ENCODE measurements around the gene C16orf92.

The C16orf92 gene

GRCh38 chr16:30069611-30070462 is 46.8 kb downstream of the C16orf92 start:
- Histone ChIP-seq H3K9me3 (ENCODE audit: insufficient read depth, low read length) (no peaks in the 10 kb centered on the region), H3K27ac (ENCODE audit: low read depth, low read length) (no peak overlapping the region), H3K9ac (ENCODE audit: low read length) (no peak overlapping the region), H3F3A (ENCODE audit: insufficient read depth) (peaks cover 40% of the 10 kb centered on the region), H3K36me3 (ENCODE audit: low read length) (peaks cover 16% of the 10 kb centered on the region), H2AFZ (ENCODE audit: low read depth, low read length, severe bottlenecking) (no peak overlapping the region), H3K79me2 (ENCODE audit: insufficient read depth, low read length) (peaks cover 27% of the 10 kb centered on the region), H4K20me1 (ENCODE audit: low read depth, low read length) (no peaks in the 10 kb centered on the region; the same call in 1 of the 2 replicates), H3K9me2 (replicated peaks; ENCODE audit: insufficient read depth, low read length) (no peaks in the 10 kb centered on the region), H3K4me3 (ENCODE audit: insufficient read depth, low read length, poor library complexity, severe bottlenecking) (no peak overlapping the region), H3K27me3 (ENCODE audit: low read length) (no peaks in the 10 kb centered on the region), H3K4me2 (ENCODE audit: low read depth, low read length, poor library complexity, severe bottlenecking) (no peak overlapping the region)
- TF ChIP-seq CTCF (IDR thresholded peaks at IDR 0.05; ENCODE audit: insufficient read depth, low read length, poor library complexity, severe bottlenecking): no peak
- TF ChIP-seq EZH2phosphoT487 (conservative IDR thresholded peaks at IDR 0.05; ENCODE audit: low read length): no peak

- peaks cover 26% of the 10 kb centered on the region for H3K79me2 ChIP-seq (ENCODE audit: insufficient read depth, low read length)
- no peaks in the 10 kb centered on the region for H3K9me3 ChIP-seq (ENCODE audit: insufficient read depth, low read length)
- H3F3A ChIP-seq (ENCODE audit: insufficient read depth): peaks cover 47% of the 10 kb centered on the region
- H3K4me2 ChIP-seq (ENCODE audit: low read depth, low read length, poor library complexity, severe bottlenecking): no peak overlapping the region
- no peak overlapping the region for H2AFZ ChIP-seq (ENCODE audit: low read depth, low read length, severe bottlenecking)
- no peaks in the 10 kb centered on the region; the same call in 1 of the 2 replicates for H4K20me1 ChIP-seq (ENCODE audit: low read depth, low read length)
- H3K9ac ChIP-seq (ENCODE audit: low read length): no peak overlapping the region
- H3K27ac ChIP-seq (ENCODE audit: low read depth, low read length): no peak overlapping the region
- TF ChIP-seq CTCF (IDR thresholded peaks at IDR 0.05; ENCODE audit: insufficient read depth, low read length, poor library complexity, severe bottlenecking) (no peak), EZH2phosphoT487 (conservative IDR thresholded peaks at IDR 0.05; ENCODE audit: low read length) (no peak)
- no peaks in the 10 kb centered on the region for H3K9me2 ChIP-seq (replicated peaks; ENCODE audit: insufficient read depth, low read length)
- H3K27me3 ChIP-seq (ENCODE audit: low read length): no peaks in the 10 kb centered on the region
- H3K4me3 ChIP-seq (ENCODE audit: insufficient read depth, low read length, poor library complexity, severe bottlenecking): no peak overlapping the region
- H3K36me3 ChIP-seq (ENCODE audit: low read length): peaks cover 16% of the 10 kb centered on the region
Measured at GRCh38 chr16:30070490-30070889, 47.5 kb downstream of the C16orf92 start.
